IMR-90 (cell line): Measurements from ENCODE around the gene ALDH8A1. TPM values are rescaled to one million over a fixed set of nuclear protein-coding genes. Genes with fewer than 3 reads are reported as not detected.

Experiments used
- ATAC-seq: fragments of 200-7000 bp; cut with Tn5 transposase; 2 replicates; pipeline ENCODE4 v1.9.1; 2020; ENCODE audit warnings: low read depth, mild to moderate bottlenecking, moderate library complexity
- BruUV-seq: library from RNA; stranded (reverse); fragments of 400-500 nt; replicated peaks from 2 replicates; lab custom pipeline; 2021; lab: Mats Ljungman, UMichigan
- CTCF ChIA-PET: fragments of 300-600 bp; formaldehyde crosslinking; extraction: SDS; loops from one replicate; lab custom pipeline; 2021; ENCODE audit warnings: antibody characterized with exemption; lab: Yijun Ruan, JAX
- POLR2A ChIA-PET: fragments of 300-600 bp; sonication (Branson Sonifier 250); formaldehyde crosslinking; loops from one replicate; lab custom pipeline; 2022; ENCODE audit warnings: antibody characterized with exemption; ENCODE audit not compliant: unreplicated experiment; lab: Charles Lee
- DNase-seq: peaks from one replicate; pipeline ENCODE4 v3.0.0; 2013
- H2AFZ ChIP-seq: replicated peaks from 2 replicates; pipeline ENCODE3; 2013; ENCODE audit warnings: low read length, mild to moderate bottlenecking; ENCODE audit not compliant: poor library complexity
- H2AK5ac ChIP-seq: 2 replicates; pipeline ENCODE4 v1.6.1; 2013; ENCODE audit warnings: low read depth, low read length, inconsistent platforms
- H2AK9ac ChIP-seq: replicated peaks from 2 replicates; pipeline ENCODE3; 2013; ENCODE audit warnings: mild to moderate bottlenecking, low read depth, low read length, moderate library complexity; ENCODE audit not compliant: poor library complexity
- H2BK120ac ChIP-seq: 2 replicates; pipeline ENCODE4 v1.6.1; 2013; ENCODE audit warnings: low read depth, low read length, inconsistent platforms
- H2BK15ac ChIP-seq: 3 replicates; pipeline ENCODE4 v1.6.1; 2013; ENCODE audit warnings: low read depth, low read length, inconsistent platforms
- H2BK20ac ChIP-seq: 2 replicates; pipeline ENCODE4 v1.6.1; 2013; ENCODE audit warnings: low read depth, mild to moderate bottlenecking, inconsistent platforms, low read length, moderate library complexity
- H2BK5ac ChIP-seq: 2 replicates; pipeline ENCODE4 v1.6.1; 2013; ENCODE audit warnings: mild to moderate bottlenecking, low read depth, low read length, inconsistent platforms; ENCODE audit not compliant: poor library complexity, severe bottlenecking
- H3K14ac ChIP-seq: replicated peaks from 2 replicates; pipeline ENCODE4 v1.6.1; 2013; ENCODE audit warnings: low read depth, low read length, inconsistent platforms
- H3K18ac ChIP-seq: 2 replicates; pipeline ENCODE4 v1.6.1; 2013; ENCODE audit warnings: low read depth, low read length, control low read depth
- H3K23ac ChIP-seq: 2 replicates; pipeline ENCODE4 v1.6.1; 2013; ENCODE audit warnings: low read depth, low read length, inconsistent platforms
- H3K27ac ChIP-seq: 2 replicates; pipeline ENCODE4 v1.5.1; 2013; ENCODE audit warnings: mild to moderate bottlenecking, control low read depth, low read length; ENCODE audit not compliant: insufficient read depth
- H3K27me3 ChIP-seq: 2 replicates; pipeline ENCODE4 v1.6.1; 2013; ENCODE audit warnings: low read length; ENCODE audit not compliant: control insufficient read depth, insufficient read depth
- H3K36me3 ChIP-seq: 2 replicates; pipeline ENCODE4 v1.6.1; 2013; ENCODE audit warnings: low read length, mixed read lengths; ENCODE audit not compliant: control insufficient read depth, insufficient read depth
- H3K4ac ChIP-seq: 2 replicates; pipeline ENCODE4 v1.6.1; 2013; ENCODE audit warnings: low read depth, low read length, inconsistent platforms
- H3K4me1 ChIP-seq: 2 replicates; pipeline ENCODE4 v1.6.1; 2013; ENCODE audit warnings: low read length, mixed read lengths; ENCODE audit not compliant: control insufficient read depth, insufficient read depth
- H3K4me2 ChIP-seq: 2 replicates; pipeline ENCODE4 v1.6.1; 2013; ENCODE audit warnings: low read depth, mild to moderate bottlenecking, control low read depth, low read length, moderate library complexity
- H3K4me3 ChIP-seq: 2 replicates; pipeline ENCODE4 v1.5.1; 2013; ENCODE audit warnings: low read depth, mild to moderate bottlenecking, control low read depth, low read length, moderate library complexity; ENCODE audit not compliant: insufficient read depth
- H3K56ac ChIP-seq: 2 replicates; pipeline ENCODE4 v1.6.1; 2013; ENCODE audit warnings: low read length, inconsistent platforms; ENCODE audit not compliant: insufficient read depth; ENCODE audit errors: extremely low read depth
- H3K79me1 ChIP-seq, 2 experiments: 2 replicates each; pipeline ENCODE4 v1.6.1; 2013; ENCODE audit warnings: low read length in 2 of 2, inconsistent platforms in 1 of 2, low read depth in 1 of 2
- H3K9ac ChIP-seq: 2 replicates; pipeline ENCODE4 v1.6.1; 2013; ENCODE audit warnings: low read depth, low read length, control low read depth
- H3K9me1 ChIP-seq: 2 replicates; pipeline ENCODE4 v1.6.1; 2013; ENCODE audit warnings: low read length, inconsistent platforms; ENCODE audit not compliant: insufficient read depth
- H3K9me3 ChIP-seq: 2 replicates; pipeline ENCODE4 v1.6.1; 2013; ENCODE audit warnings: low read length; ENCODE audit not compliant: control insufficient read depth, insufficient read depth
- H4K20me1 ChIP-seq: 2 replicates; pipeline ENCODE4 v1.6.1; 2013; ENCODE audit warnings: low read length, inconsistent platforms; ENCODE audit not compliant: insufficient read depth
- H4K5ac ChIP-seq: 2 replicates; pipeline ENCODE4 v1.6.1; 2013; ENCODE audit warnings: mild to moderate bottlenecking, low read depth, low read length, control low read depth
- H4K8ac ChIP-seq, 2 experiments: 2 replicates each; pipeline ENCODE4 v1.6.1; 2013; ENCODE audit warnings: low read depth in 2 of 2, low read length in 2 of 2, control low read depth in 1 of 2, inconsistent platforms in 1 of 2
- H4K91ac ChIP-seq: 2 replicates; pipeline ENCODE4 v1.6.1; 2013; ENCODE audit warnings: low read depth, low read length, inconsistent platforms; ENCODE audit not compliant: insufficient read depth
- ELK1 ChIP-seq: fragments of 150-350 bp; IDR thresholded peaks from 2 replicates; pipeline ENCODE4 v1.6.1; 2016; ENCODE audit warnings: low read depth, mild to moderate bottlenecking, low read length, moderate library complexity, borderline replicate concordance
- MAFK ChIP-seq: IDR thresholded peaks from 2 replicates; pipeline ENCODE4 v1.6.1; 2012; ENCODE audit warnings: low read depth, low read length, improper control_type of control experiment
- RFX5 ChIP-seq: IDR thresholded peaks from 2 replicates; pipeline ENCODE4 v1.8.0; 2012; ENCODE audit warnings: low read depth, mild to moderate bottlenecking, low read length, moderate library complexity
- whole genome bisulfite sequencing, 2 experiments: methylation state at CpG; one replicate each; pipeline versions ENCODE4 v1.1.5 to v1.1.7; 2013; ENCODE audit warnings: missing lambda C conversion rate in 2 of 2; ENCODE audit not compliant: insufficient read length in 1 of 2; ENCODE audit errors: extremely low coverage in 2 of 2; 5-methylcytosine and 5-hydroxymethylcytosine counted together
- dilution Hi-C: fragments of 300-500 bp; cut with HindIII; formaldehyde crosslinking; loops from one replicate; pipeline ENCODE4 v1.14.3; 2018; ENCODE audit warnings: low sequenced_read_pairs; ENCODE audit not compliant: unreplicated experiment
- in situ Hi-C: fragments of 300-500 bp; cut with MboI; formaldehyde crosslinking; loops from 3 replicates; pipeline ENCODE4 v1.14.3; 2019; ENCODE audit warnings: low sequenced_read_pairs, inconsistent platforms, mixed read lengths
- intact Hi-C: fragments of 100-400 bp; cut with micrococcal nuclease; formaldehyde crosslinking; loops from 2 replicates; pipeline ENCODE4 v1.10.0; 2022
- polyA plus RNA-seq, 3 experiments: library from polyadenylated mRNA; depleted of rRNA; stranded (reverse); fragments of >200 nt; gene quantifications; 2 replicates each; pipeline ENCODE4 v1.2.3, GENCODE V29; 2012; ENCODE audit warnings: low replicate concordance in 1 of 3
- total RNA-seq: library from RNA; depleted of rRNA; stranded (reverse); fragments of >200 nt; gene quantifications from 2 replicates; pipeline ENCODE4 v1.2.3, GENCODE V29; 2012
- TF ChIP-seq, protein P1 (sequence below): conservative IDR thresholded peaks from 2 replicates; pipeline ENCODE4 v1.5.1; 2012; ENCODE audit warnings: mild to moderate bottlenecking, low read depth, low read length, improper control_type of control experiment

ALDH8A1 gene
- total and polyA plus RNA-seq, 2 of the 4 experiments (the other 2 are of a cell fraction) = under 0.01 to 0.15 TPM

- Histone ChIP-seq H3K14ac (no peak overlapping the region), H2BK120ac (no peak overlapping the region), H3K79me1 (no peaks in the 10 kb centered on the region), H2AK5ac (peak overlapping the region; percentile 54; the same call in 1 of the 2 replicates), H4K5ac (peak overlapping the region; percentile 3; the same call in 1 of the 2 replicates), H2AFZ (peak overlapping the region; percentile 49), H3K27me3 (no peaks in the 10 kb centered on the region), H3K4me1 (peaks cover 3% of the 10 kb centered on the region), H3K18ac (peak overlapping the region; percentile 8; the same call in 1 of the 2 replicates), H2BK20ac (no peak overlapping the region; the same call in 1 of the 2 replicates), H3K4me2 (no peak overlapping the region), H3K27ac (no peak overlapping the region), H3K4me3 (no peak overlapping the region), H2AK9ac (no peak overlapping the region), H2BK15ac (no peak overlapping the region), H3K9ac (no peak overlapping the region), H4K8ac (0 out of 4 replicates have a peak overlapping the region, but pooled peaks of 1 of the 2 experiments have one; percentile 19), H3K9me1 (no peaks in the 10 kb centered on the region), H4K91ac (no peak overlapping the region; the same call in 1 of the 2 replicates), H3K9me3 (no peaks in the 10 kb centered on the region), H4K20me1 (no peaks in the 10 kb centered on the region), H3K23ac (no peak overlapping the region), H3K4ac (no peak overlapping the region), H3K56ac (no peak overlapping the region), H3K36me3 (no peaks in the 10 kb centered on the region), H2BK5ac (no peak overlapping the region)
- intact Hi-C loops = no loop called here
- dilution Hi-C loops = no loop called here
- BruUV-seq = no TSS peak
- in situ Hi-C loops = no loop called here
- DNase-seq (no peak), ATAC-seq (peak; percentile 35)
- POLR2A ChIA-PET = no interaction called here
- 91% methylated on average over 7 of the region's 9 CpGs; no CpG with 5 or more reads in 1 of the 2 experiments for WGBS, 2 experiments
- CTCF ChIA-PET = interaction anchor here (0.9 kb wide), 1 partner anchor 745 kb away, joined by 4 read pairs; no protein-coding TSS in a partner anchor
- TF ChIP-seq ELK1 (no peak), MAFK (no peak), RFX5 (no peak)
- TF ChIP-seq, protein P1, sequence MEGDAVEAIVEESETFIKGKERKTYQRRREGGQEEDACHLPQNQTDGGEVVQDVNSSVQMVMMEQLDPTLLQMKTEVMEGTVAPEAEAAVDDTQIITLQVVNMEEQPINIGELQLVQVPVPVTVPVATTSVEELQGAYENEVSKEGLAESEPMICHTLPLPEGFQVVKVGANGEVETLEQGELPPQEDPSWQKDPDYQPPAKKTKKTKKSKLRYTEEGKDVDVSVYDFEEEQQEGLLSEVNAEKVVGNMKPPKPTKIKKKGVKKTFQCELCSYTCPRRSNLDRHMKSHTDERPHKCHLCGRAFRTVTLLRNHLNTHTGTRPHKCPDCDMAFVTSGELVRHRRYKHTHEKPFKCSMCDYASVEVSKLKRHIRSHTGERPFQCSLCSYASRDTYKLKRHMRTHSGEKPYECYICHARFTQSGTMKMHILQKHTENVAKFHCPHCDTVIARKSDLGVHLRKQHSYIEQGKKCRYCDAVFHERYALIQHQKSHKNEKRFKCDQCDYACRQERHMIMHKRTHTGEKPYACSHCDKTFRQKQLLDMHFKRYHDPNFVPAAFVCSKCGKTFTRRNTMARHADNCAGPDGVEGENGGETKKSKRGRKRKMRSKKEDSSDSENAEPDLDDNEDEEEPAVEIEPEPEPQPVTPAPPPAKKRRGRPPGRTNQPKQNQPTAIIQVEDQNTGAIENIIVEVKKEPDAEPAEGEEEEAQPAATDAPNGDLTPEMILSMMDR = no peak
These were observed 47.6 kb downstream of the ALDH8A1 start for GRCh38 chr6:134902074-134902861.
